ENCODE data around the gene ERC2.
"Not testable (repeated sequence)": the region's sequence is repeated elsewhere in the genome, so short reads cannot be mapped to it uniquely, and the experiment has no call there.

The ERC2 gene

DNA sequence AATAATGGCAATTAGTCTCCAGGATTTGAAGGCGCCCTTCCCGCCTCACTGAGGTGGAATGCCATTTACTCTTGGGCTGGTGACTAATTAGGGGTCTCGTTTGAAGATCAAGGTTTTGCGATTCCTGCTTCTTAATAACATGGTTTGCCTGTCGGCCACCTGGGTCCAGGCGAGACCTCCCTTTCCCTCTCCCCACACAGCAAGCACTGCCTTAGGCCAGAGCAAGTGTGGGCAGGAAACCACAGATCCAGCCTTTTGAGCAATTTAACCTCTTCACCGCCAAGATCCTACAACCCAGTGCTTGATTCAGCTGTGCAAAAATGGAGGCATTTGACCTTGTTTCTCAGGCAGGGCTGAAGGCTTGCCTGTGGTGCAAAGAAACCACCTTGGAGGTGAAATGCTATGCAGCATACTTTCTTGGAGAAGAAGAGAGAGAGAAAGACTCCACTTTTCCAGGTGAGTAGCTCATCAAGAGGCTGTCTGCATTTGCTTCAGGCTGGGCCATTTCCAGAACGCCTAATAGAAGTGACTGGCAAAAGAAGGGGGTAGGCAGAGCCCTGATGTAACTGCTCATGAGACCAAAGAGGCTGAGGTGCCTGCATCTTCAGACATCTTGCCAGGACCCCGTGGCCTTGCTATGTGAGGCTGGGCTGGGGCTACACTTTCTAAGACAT, 947.1 kb downstream of the ERC2 start:
- DNase-seq (ENCODE audit: low read depth): no peak

DNA sequence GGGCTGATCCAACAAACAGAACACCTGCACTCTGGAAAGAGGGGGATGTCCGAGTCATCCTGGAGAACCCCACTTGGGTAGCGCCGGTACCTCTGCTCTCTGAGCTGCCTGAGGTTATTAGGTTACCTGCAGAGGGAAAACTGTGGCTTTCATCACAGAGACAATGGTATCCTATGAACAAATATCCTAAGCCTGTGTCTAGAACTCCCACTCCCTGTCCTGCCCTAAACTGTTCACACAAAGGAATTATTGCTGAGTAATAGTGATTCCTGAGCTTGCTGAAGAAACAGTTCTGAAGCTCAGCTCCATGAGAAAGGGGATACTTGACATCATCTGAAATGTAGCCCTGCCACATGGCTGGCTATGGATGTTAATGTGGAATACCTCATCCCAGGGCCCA, 949.2 kb downstream of the ERC2 start:
- no peak for DNase-seq (ENCODE audit: low read depth)

DNA sequence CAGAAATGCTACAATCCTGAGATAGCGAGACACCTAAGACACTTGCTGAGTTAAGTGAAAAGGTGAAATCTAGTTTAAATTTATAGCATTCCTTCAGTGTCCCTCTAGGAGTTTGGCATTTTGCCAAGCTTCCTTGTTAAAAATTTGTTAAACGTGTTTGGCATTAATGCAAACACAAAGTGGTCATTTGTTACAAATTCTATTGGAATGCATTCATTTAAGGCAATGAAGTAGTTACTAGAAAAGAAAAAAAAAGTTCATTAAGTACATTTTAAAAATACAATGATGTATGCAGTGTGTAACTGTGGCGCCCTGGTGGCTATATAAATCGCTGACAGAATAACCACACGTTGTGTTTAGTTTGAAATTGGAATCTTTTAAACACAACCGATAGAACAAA, 949.8 kb downstream of the ERC2 start:
- no peak for DNase-seq (ENCODE audit: low read depth)

DNA sequence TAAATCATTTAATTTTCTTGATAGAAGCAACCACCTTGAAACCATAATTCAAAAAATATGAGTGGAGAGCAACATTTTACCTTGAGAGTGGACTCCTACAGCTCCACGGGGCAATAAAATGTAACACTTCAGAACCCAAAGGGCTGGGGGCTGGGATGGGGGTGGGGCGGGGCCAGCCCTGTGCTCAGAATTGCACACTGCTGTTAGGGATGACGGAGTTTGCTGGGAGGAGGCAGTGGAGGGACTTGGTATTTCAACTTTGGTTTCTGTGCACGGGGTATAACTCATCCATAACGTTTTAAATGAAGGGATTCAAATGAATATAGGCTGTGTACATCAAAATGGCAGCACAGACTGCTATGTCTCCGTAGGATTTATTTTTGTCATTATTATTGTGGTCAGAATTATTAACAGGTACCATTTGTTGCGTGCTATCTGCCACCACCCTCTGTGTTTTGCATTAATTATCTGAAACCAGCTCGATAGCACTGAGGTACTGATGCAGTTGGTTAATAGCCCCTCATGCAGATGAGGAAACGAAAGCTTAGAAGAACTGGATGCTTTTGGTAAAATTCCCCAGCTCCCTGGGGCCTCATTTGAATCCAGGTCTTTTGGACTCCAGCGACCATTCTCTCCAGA, 951.8 kb downstream of the ERC2 start:
- no peak for DNase-seq (ENCODE audit: low read depth)

DNA sequence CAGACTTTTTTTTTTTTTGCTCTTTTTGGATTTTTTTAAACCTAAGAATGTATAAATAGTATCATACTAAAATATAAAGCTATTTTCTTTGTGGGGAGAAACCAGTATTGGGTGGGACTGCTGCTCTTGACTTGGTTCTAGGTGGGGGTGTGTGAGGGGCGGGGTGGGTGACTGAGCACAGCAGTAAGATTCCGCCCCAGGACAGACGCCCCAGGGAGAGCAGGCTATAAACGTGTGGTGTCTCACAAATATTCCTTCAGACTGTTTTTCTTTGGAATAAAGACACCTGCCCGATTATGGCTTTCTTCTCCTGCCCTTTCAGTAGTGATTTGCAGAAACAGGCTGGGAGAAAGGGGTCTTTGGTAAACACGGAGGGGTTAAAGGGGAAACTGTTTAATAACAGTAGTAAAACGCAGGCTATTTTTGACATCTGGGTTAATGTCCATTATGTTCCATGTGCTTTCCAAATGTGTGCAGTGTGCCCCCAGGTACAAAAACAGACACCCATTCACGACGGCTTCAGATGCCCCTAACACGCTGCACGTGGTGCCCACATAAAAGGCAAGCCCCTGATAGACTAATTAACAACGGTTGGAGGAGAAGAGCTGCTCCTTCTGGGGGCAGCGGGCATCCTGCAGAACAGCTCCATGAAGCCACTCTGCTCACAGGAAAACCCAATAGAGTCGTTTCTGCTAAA, 952.6 kb downstream of the ERC2 start:
- no peak for DNase-seq (ENCODE audit: low read depth)

DNA sequence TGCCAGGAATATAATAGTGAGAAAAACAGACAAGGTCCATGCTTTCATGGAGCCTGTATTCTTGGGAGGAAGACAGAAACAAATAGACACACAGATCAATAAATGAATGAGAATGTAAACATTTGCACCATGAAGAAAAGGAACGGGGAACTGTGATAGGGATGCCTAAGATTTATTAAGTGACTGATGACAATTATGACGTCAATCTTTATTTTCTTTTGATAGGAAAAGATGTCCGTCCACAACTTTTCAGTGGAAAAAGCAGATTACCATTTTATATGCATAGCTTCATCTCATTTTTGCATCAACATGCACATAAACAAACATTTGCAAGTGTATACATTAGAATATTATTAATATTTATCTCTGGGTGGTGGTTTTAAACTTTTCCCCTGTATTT, 953.3 kb downstream of the ERC2 start:
- no peak for DNase-seq (ENCODE audit: low read depth)

DNA sequence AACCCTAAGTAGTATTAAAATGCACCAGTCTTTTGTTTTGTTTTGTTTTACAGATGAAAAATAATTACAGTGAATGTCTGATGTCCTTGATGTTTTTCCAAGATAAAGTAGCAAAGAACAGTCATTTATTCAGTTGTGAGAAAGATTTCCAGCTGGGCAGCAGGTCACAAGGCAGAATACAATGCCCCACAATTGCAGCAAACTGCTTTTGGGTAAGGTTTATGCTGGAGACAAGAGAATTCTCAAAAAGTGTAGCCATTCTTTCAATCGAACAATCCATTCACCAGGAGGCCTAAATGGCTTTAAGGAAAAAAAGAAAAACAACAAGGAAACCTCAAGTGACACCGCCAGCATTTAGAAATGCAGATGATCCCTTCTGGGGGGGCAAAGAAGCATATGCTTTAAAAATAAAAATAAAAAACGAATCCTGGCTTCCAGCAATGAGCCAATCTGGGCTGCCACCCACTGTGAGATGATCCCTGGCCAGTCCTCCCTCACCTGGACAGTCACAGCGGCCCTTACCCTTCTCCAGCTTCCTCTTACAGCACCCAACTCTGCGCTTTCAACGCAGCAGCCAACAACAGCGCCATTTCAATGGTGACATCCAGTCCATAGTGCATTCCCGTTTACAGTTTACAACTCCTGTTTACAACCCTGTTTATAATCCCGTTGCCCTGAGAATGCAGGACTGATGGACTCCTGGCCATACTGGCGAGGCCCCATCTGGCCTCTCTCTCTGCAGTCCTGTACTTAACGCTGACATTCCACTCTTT, 955.5 kb downstream of the ERC2 start:
- DNase-seq (ENCODE audit: low read depth): no peak

DNA sequence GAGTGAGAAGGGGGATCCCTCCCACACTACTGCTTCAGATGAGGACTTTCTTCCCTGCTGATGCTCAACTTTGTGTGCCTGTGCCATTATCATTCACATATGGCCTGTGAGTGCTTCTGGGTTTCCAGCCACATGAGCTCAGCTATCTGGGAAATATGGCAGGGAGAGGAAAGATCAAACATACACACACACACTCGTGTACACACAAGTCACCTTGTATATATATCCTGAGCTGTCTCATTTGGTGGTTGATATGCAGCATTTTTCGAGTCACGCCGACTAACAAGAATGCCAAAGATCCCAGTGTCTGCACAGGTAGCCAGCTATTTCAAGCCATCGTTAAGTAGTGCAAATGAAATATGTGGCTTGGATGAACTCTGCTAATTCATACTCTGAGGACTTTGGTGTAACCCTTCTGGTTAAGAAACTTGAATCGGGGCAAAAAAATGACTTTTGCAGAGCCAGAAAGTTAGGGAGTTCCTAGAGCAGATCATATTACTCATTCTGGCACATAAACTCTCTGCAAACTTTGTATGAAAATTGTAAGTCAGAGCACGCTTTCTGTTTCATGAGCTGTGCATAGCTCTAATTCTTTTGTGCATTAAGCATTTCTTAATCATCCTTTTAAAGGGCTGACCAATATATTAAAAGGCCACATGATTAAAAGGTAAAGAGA, 956.2 kb downstream of the ERC2 start:
- no peak for DNase-seq (ENCODE audit: low read depth)

DNA sequence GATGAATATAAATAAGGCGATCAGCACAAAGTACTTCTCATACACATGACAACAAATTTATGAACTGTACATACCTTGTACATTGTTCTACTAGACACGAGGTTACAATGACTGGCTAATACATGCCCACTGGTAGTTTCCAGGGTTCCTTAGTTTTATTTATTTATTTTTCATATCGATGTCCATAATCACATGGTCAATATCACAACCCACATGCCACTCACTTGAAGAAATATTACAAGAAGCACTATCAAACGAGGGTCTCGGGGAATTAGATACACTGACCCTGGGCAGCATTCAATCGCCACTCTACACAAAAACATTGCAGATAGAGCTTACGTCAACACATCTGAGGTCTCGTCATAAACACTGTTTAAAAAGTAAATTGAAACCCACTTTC, 959.9 kb downstream of the ERC2 start:
- DNase-seq (ENCODE audit: low read depth): no peak

DNA sequence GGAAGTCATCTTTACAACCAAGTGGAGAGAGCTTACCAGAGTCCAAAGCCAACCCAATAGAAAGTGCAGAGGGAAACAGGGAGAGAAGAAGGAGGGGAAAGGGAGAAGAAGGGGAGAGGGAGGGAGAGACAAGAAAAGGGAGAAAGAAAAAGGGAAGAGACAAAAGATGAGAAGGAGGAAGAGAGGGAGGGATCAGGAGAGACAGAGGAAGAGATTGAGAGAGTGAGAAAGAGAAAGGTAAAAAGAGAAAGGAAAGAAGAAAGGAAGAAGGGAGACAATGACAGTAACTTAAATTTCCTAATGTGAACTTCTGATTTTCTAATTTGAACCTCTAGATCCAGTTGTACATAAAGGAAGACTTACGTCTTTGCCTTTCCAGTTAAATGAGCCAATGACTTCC, 960.5 kb downstream of the ERC2 start:
- no peak for DNase-seq (ENCODE audit: low read depth)

DNA sequence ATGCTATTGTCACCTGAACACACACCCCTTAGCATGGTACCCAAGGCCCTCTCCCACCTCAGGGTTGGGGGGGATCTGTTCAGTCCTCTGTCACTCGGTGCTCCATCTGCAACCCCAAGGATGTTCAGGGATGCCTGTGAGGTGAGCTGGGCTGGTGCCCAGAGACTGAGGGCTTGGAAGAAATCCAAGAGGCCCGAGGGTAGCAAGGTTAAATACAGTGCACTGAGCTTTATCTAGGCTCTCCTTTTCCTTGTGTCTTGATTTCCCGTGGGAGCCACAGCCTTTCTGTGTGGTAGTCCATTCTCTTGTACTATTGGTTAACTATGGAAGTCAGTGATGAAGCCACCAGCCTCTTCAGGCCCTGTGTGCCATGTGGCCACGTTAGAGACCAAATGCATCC, 962.5 kb downstream of the ERC2 start:
- DNase-seq (ENCODE audit: low read depth): no peak

DNA sequence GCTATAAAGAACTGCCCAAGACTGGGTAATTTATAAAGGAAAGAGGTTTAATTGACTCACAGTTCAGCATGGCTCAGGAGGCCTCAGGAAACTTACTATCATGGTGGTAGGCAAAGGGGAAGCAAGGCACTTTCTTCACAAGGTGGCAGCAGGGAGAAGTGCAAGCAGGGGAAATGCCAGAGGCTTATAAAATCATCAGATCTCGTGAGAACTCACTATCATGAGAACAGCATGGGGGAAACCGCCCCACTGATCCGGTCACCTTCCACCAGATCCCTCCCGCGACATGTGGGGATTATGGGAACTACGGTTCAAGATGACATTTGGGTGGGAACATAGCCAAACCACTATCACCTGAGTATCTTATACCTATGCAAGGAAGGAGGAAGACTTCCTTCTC, 963.2 kb downstream of the ERC2 start:
- DNase-seq (ENCODE audit: low read depth): not testable (repeated sequence)

DNA sequence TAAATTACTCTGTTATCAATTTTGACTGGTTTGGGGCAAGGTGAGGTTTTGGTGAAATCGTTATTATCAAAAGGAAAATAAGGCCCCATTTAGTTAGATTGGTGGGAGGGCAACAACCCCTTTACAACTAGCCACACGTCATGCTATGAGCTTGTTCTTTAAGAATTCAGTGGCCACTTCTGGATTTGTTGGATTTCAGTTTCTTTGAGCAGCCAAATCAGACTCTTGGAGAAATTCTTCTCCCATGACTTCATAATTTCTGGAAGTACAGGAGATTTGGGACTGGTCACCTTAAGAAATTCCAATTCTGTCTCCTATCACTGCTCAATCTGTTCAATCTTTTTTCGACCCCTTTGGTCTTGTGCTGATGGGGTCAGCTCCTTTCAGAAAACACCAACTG, 966.4 kb downstream of the ERC2 start:
- no peak for DNase-seq (ENCODE audit: low read depth)

DNA sequence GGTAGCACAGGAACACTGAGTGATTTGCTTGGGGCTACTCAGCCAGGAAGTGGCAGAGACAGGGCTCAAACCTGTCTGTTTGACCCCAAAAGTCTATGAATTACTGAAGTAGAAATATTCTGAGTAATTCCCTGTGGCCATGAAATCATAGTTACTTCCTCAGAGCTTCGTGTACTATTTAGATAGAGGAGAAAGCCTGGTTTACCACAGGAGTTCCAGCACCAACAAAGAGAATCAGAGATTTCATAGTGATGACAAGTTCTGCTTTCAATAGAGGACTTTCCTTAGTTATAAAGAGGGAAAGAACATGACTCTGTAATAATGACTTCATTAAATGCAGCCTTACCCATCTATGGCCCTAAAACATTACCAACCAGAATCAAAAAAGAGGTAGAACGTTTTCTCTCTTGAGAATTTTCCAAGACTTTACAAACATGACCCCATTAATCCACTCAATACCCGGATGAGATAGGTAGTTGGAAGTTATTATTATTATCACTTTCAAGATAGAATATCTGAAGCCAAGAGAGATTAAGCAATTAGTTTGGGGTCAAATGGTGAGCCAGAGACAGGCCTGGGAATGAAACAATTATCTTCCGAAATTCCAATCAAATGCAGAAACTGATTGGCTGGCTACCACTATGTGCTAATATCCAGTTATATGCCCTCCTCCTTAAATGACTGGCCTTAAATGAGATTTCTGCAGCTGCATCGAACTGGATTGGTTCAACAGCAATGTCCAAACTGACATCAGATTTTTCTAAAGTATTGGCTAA, 967.5 kb downstream of the ERC2 start:
- DNase-seq (ENCODE audit: low read depth): no peak

DNA sequence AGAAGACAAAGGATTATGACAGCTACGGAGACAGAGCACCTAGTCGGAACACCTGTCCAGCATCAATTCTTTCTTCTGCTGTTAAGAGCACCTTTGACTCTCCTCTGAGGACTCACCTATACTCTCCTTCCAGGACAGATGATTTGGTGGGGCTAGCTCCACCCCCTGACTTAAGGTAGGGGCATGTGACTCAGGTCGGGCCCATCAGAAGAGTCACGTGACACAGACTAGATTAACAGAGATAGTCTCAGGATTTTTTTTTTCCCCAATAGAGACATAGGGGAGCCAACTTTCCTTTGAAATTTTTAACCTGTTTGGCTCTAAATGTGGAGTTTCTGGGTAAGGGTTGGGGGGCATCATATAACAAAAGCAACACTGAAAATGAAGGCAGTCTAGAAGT, 969.7 kb downstream of the ERC2 start:
- DNase-seq (ENCODE audit: low read depth): no peak

DNA sequence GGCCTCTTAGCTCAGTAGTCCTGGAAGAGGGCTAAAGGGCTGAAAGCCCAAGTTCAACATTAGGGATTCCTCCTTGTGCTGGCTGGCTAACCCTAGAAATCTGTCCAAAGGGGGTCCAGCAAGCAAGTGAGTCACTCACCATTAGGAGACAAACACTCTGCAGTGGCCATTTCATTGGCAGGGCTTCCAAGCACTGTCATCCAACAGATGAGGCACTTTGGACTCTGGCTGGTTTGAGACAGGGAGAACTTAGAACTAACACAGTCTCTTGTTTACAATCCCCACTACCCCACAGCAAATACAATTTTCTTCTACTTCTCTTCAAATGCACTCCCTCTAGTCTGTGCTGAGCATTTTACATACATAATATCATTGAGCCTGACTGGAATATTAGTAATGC, 971.0 kb downstream of the ERC2 start:
- no peak for DNase-seq (ENCODE audit: low read depth)

DNA sequence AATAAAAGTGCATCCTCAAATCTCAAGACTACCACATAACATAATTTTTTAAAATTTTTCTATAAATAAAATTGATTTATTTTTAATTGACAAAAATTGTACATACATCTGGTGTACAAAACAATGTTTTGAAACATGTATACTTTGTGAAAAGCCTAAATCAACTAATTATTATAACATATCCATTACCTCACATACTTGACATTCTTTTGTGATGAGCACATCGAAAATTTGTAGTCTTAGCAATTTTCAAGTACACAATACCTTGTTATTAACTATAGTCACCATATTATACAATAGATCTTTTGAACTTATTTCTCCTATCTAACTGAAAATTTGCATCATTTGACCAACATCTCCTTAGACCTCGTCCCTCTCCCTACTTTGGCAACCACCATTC, 973.3 kb downstream of the ERC2 start:
- no peak for DNase-seq (ENCODE audit: low read depth)

DNA sequence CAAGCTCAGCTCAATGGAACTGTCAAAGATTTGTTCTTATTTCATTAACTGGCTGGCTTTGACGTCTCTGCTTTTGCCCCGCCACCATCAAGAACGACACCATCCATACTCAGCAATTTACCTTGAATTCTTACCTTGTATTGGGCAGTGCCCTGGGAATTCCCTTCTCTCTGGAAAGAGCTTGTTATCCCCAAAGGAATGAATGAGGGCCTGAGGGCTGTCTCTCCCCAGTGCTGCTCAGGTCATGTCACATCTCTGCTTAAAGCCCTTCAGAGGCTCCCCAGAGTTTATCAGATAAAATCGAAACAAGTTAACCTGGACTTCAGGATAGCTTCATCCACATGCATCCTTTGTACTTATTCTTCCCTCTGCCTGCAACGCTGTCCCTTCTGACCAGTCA, 975.3 kb downstream of the ERC2 start:
- DNase-seq (ENCODE audit: low read depth): no peak

DNA sequence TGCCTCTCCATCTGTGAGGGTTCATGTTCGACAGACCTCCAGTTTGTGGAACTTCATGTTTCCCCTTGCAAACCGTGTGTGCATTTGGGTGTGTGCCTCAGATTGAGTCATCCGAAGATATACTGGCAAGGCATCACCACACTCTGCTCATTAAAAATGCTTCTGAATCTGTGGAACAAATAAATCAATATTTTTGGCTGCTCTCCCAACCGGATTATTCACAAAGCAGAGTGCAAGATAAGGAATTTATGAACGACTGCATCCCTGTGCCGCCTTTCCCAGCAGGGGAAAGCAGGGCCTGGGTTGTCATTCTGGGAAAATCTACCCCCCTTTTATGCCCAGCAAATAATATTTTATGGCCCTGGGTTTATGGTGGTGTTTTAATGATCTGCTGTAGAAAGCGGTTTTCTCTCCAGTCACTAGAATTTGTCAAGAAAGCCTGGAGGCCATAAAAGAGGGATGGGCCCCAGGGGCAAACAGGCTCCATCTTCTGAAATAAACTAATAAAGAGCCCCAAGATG, 976.9 kb downstream of the ERC2 start:
- no peak for DNase-seq (ENCODE audit: low read depth)

DNA sequence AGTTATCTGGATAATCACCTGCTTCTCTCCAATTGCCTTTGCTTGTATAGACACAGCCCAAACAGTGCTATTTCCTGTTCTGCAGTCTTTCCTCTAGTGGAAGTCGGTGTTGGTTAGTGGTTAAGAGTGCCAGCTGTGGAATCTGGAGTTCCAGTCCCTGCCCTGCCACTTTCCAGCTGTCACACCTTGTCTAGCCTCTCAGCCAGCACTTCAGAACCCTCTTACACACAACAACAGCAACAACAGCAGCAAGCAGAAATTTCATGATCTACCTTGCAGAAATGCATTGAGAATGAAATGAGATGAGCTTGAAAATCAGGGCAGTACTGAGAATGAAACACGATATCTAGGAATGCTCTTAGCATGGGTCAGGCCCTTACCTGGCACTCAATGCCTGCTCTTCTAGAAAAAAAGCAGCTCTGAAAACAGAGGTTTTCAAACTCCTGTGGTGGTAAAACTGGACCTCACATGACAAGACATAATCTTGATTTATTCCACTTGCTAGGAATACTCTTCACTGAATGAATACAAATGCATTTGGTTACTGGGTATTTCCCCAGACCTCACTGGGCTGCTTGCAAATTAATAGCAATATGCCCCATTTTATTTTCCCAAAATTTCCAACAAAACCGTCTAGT, 977.9 kb downstream of the ERC2 start:
- DNase-seq (ENCODE audit: low read depth): no peak

DNA sequence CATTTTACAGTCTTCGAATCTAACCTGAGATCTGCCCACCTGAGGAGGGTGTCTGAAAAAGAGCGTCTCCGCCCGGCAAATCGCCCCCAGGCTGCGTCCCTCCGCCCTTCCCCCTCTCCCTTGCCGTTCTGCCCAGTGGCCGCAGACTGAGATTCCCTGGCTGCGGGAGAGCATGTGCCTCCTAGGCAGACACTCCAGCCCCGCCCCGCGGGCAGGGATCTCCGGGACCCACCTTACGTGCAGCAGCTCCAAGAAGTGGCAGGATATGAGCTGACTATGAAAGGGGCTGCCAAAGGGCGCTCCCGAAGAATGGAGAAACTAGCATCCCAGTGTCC, 978.5 kb downstream of the ERC2 start:
- DNase-seq (ENCODE audit: low read depth): no peak
